Pancreas (tissue), 10 donors: ENCODE results near the gene SLC31A2. TPM values are rescaled to one million over a fixed set of nuclear protein-coding genes. Genes with fewer than 3 reads are reported as not detected.

Experiments used
- ATAC-seq, 4 donors: fragments of 200-7000 bp; cut with Tn5 transposase; one replicate each; pipeline versions ENCODE4 v1.8.0 to v1.9.1; 2020; ENCODE audit warnings: mild to moderate bottlenecking in 4 of 4, moderate library complexity in 4 of 4
- DNase-seq, 6 donors: peaks; one replicate each; pipeline ENCODE4 v3.0.0-alpha.2; 2020
- FAIRE-seq: peaks from 2 replicates; lab custom pipeline; 2012; peaks lifted over from hg19 to GRCh38; lab: Jason Lieb, UNC
- H3K27ac ChIP-seq, 4 donors: fragments of 200-600 bp; sonication (generic); 1 replicate in 3 of 4; 2 replicates in 1 of 4; pipeline versions ENCODE4 v1.5.0 to v1.8.0; 2020
- H3K27me3 ChIP-seq, 4 donors: fragments of 200-600 bp; one replicate each; pipeline ENCODE4 v1.8.0; 2021
- H3K36me3 ChIP-seq, 3 donors: fragments of 200-600 bp; sonication (generic) in 1 of 3; one replicate each; pipeline versions ENCODE4 v1.5.0 to v1.8.0; 2020 to 2021
- H3K4me1 ChIP-seq, 3 donors: fragments of 200-600 bp; one replicate each; pipeline ENCODE4 v1.8.0; 2021
- H3K4me3 ChIP-seq, 4 donors: fragments of 200-600 bp; sonication (generic) in 2 of 4; one replicate each; pipeline versions ENCODE4 v1.5.0 to v1.8.0; 2020 to 2021
- H3K9me3 ChIP-seq, 4 donors: fragments of 200-600 bp; one replicate each; pipeline ENCODE4 v1.8.0; 2021
- CTCF ChIP-seq, 4 donors: fragments of 200-600 bp; sonication (generic) in 3 of 4; IDR thresholded peaks; one replicate each; pipeline versions ENCODE4 v1.5.0 to v1.8.0; 2021; ENCODE audit warnings: antibody characterized with exemption in 4 of 4
- WGBS, 2 donors: extraction: QIAGEN DNeasy Blood & Tissue Kit; methylation state at CpG; one replicate each; pipeline ENCODE4 v1.1.7; 2013; 5-methylcytosine and 5-hydroxymethylcytosine counted together
- intact Hi-C, 3 donors: fragments of 100-400 bp; cut with DNase I; formaldehyde crosslinking; loops; one replicate each; pipeline versions ENCODE4 v1.11.1 to v1.14.2; 2022
- polyA plus RNA-seq, 2 donors: library from polyadenylated mRNA; stranded (reverse); fragments of 200-250 nt; gene quantifications; one replicate each; pipeline ENCODE4 v1.2.3, GENCODE V29; 2013
- total RNA-seq, 6 donors: library from RNA; stranded (reverse); fragmentation: NEBNext Ultra II Directional in 4 of 6; extraction: Animal tissue kit (Norgen Biotek cat#: 25700) in 4 of 6; gene quantifications; one replicate each; pipeline versions ENCODE4 v1.2.1 to v1.2.4, GENCODE V29; 2021 to 2023
- donor health status: healthy with polysubstance abuse.
- donor health status: DM: no; HTN: no; CAD: no; lungs with moderate emphysema.
- donor health status: DM: no; HTN: no; CAD: no.
- donor health status: control.
- donor health status: control.
- donor health status: Bipolar disorder and iron deficiency.
- donor health status: DM: yes; HTN: yes; CAD: no.
- donor health status: DM: no; HTN: no; CAD: no.
- donor health status: DM: no; HTN: no; CAD: no.
- donor health status: DM: yes; HTN: yes; CAD: no.

SLC31A2 gene
- total and polyA plus RNA-seq, 8 donors: 5.3 to 11.9 (median 8.6) TPM

GRCh38 chr9:113199683-113200329 lies 49.0 kb downstream of the SLC31A2 start:
- peaks cover 0 to 49% (median 13%) of the 10 kb centered on the region in 3 donors for H3K36me3 ChIP-seq
- H3K27me3 ChIP-seq: no peaks in the 10 kb centered on the region
- intact Hi-C loops: no loop called here
- ATAC-seq: no peak
- H3K27ac ChIP-seq: no peak overlapping the region
- no peak overlapping the region for H3K4me3 ChIP-seq
- DNase-seq: no peak
- no peaks in the 10 kb centered on the region for H3K4me1 ChIP-seq
- no peak for TF ChIP-seq CTCF (IDR thresholded peaks at IDR 0.05)
- H3K9me3 ChIP-seq: no peaks in the 10 kb centered on the region
- FAIRE-seq: no peak
- WGBS, 2 donors: 77% methylated on average over 4 of the region's 4 CpGs

GRCh38 chr9:113205432-113205831 lies 54.6 kb downstream of the SLC31A2 start:
- WGBS, 2 donors: 90 to 91% methylated on average over 2 of the region's 2 CpGs
- DNase-seq (no peak), ATAC-seq (no peak), FAIRE-seq (no peak)
- peaks cover 0 to 23% (median 5%) of the 10 kb centered on the region in 3 donors for H3K36me3 ChIP-seq
- intact Hi-C loops: no loop called here
- TF ChIP-seq CTCF (IDR thresholded peaks at IDR 0.05): no peak
- no peaks in the 10 kb centered on the region for H3K4me1 ChIP-seq
- H3K27me3 ChIP-seq: no peaks in the 10 kb centered on the region
- no peaks in the 10 kb centered on the region for H3K9me3 ChIP-seq
- no peak overlapping the region for H3K27ac ChIP-seq
- no peak overlapping the region for H3K4me3 ChIP-seq

GRCh38 chr9:113205861-113206260 lies 55.1 kb downstream of the SLC31A2 start:
- Histone ChIP-seq H3K27ac (no peak overlapping the region), H3K9me3 (no peaks in the 10 kb centered on the region), H3K4me3 (no peak overlapping the region), H3K36me3 (peaks cover 0 to 23% (median 5%) of the 10 kb centered on the region in 3 donors), H3K4me1 (no peaks in the 10 kb centered on the region), H3K27me3 (no peaks in the 10 kb centered on the region)
- no peak for DNase-seq
- ATAC-seq: no peak
- 96 to 100% methylated on average over 1 of the region's 1 CpG for WGBS, 2 donors
- no peak for FAIRE-seq
- no peak for TF ChIP-seq CTCF (IDR thresholded peaks at IDR 0.05)
- intact Hi-C loops: no loop called here

GRCh38 chr9:113210815-113211214 lies 60.0 kb downstream of the SLC31A2 start:
- intact Hi-C loops: no loop called here
- no peak for TF ChIP-seq CTCF (IDR thresholded peaks at IDR 0.05)
- DNase-seq (no peak), FAIRE-seq (no peak), ATAC-seq (no peak)
- Histone ChIP-seq H3K27me3 (no peaks in the 10 kb centered on the region), H3K27ac (no peak overlapping the region), H3K4me3 (no peak overlapping the region), H3K9me3 (no peaks in the 10 kb centered on the region), H3K36me3 (peaks cover 0 to 3% (median 0%) of the 10 kb centered on the region in 3 donors), H3K4me1 (peaks cover 0 to 5% (median 0%) of the 10 kb centered on the region in 3 donors)
- WGBS, 2 donors: 93 to 94% methylated on average over 10 of the region's 10 CpGs

Other genes with a start within 250 kb of the SLC31A2 start
- 1 to 10 TPM in 5 of 6 donors, under 1 TPM in 1; 0.32 to 3.4 (median 1.2) TPM for gene ZNF883, start 138.8 kb upstream of the SLC31A2 start, total RNA-seq
- gene ZNF883, start 138.8 kb upstream of the SLC31A2 start, polyA plus RNA-seq: 1 to 10 TPM; 1.8 to 2.2 TPM
- gene ZFP37, start 94.3 kb upstream of the SLC31A2 start, total RNA-seq: 1 to 10 TPM in 5 of 6 donors, under 1 TPM in 1; 0.76 to 1.5 (median 1.2) TPM
- gene ZFP37, start 94.3 kb upstream of the SLC31A2 start, polyA plus RNA-seq: 1 to 10 TPM in 1 of 2 donors, under 1 TPM in 1; 0.34 to 1.6 TPM
- 10 to 100 TPM in 4 of 6 donors, 1 to 10 TPM in 2; 8.6 to 16.5 (median 10.6) TPM for gene FKBP15, start 70.3 kb downstream of the SLC31A2 start, total RNA-seq
- gene FKBP15, start 70.3 kb downstream of the SLC31A2 start, polyA plus RNA-seq: 1 to 10 TPM; 7.5 to 10.0 TPM
- gene SLC31A1, start 70.5 kb downstream of the SLC31A2 start, total RNA-seq: 10 to 100 TPM in 4 of 6 donors, 1 to 10 TPM in 2; 7.6 to 16.1 (median 12.8) TPM
- 1 to 10 TPM; 2.5 to 6.7 TPM for gene SLC31A1, start 70.5 kb downstream of the SLC31A2 start, polyA plus RNA-seq
- gene CDC26, start 124.6 kb downstream of the SLC31A2 start, total RNA-seq: 10 to 100 TPM in 3 of 6 donors, 1 to 10 TPM in 3; 7.4 to 18.0 (median 10.3) TPM
- 10 to 100 TPM; 11.0 to 30.1 TPM for gene CDC26, start 124.6 kb downstream of the SLC31A2 start, polyA plus RNA-seq
- 10 to 100 TPM in 2 of 6 donors, 1 to 10 TPM in 4; 5.5 to 10.8 (median 8.4) TPM for gene PRPF4, start 124.7 kb downstream of the SLC31A2 start, total RNA-seq
- 1 to 10 TPM; 5.1 to 9.4 TPM for gene PRPF4, start 124.7 kb downstream of the SLC31A2 start, polyA plus RNA-seq
- gene RNF183, start 152.4 kb downstream of the SLC31A2 start, total RNA-seq: under 1 TPM in 5 of 6 donors, not detected in 1; 0.14 to 0.22 (median 0.16) TPM
- 1 to 10 TPM in 1 of 2 donors, under 1 TPM in 1; 0.46 to 1.5 TPM for gene RNF183, start 152.4 kb downstream of the SLC31A2 start, polyA plus RNA-seq
- gene WDR31, start 189.3 kb downstream of the SLC31A2 start, total RNA-seq: 1 to 10 TPM; 2.2 to 4.5 (median 3.3) TPM
- gene WDR31, start 189.3 kb downstream of the SLC31A2 start, polyA plus RNA-seq: 1 to 10 TPM; 1.2 to 1.3 TPM
- 10 to 100 TPM; 15.2 to 35.9 (median 22.7) TPM for gene BSPRY, start 198.5 kb downstream of the SLC31A2 start, total RNA-seq
- 10 to 100 TPM; 12.5 to 19.7 TPM for gene BSPRY, start 198.5 kb downstream of the SLC31A2 start, polyA plus RNA-seq
- gene HDHD3, start 226.0 kb downstream of the SLC31A2 start, total RNA-seq: 10 to 100 TPM; 18.8 to 44.0 (median 26.3) TPM
- gene HDHD3, start 226.0 kb downstream of the SLC31A2 start, polyA plus RNA-seq: 10 to 100 TPM; 76.0 to 80.6 TPM